Activated CD4-positive, alpha-beta T cell treated with anti-CD3 and anti-CD28 coated beads for 48 hours (primary cell): ENCODE results near the gene ECD.

Source experiments
- DNase-seq: peaks from one replicate; pipeline ENCODE4 v3.0.0-alpha.2; 2020

ECD gene

DNA sequence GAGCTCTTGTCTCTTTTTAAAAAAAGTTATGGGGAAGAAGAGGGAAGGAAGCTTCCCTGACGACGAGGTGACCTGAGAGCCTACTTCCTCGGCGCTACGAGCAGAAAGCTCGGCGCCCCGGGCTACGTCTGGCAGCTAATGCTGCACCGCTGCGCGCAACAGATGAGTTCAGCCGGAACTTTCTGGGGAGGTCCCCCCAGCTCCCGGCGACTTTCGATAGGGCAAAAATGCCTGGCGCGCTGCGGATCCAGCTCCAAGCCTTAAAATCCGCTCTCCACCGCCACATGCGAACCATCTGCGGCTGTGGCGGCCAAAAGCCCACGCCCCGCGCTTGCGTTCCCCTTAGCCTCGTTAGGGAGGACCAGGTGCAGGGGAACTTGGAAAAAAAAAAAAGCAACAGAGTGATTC lies 71.8 kb downstream of the ECD start:
- DNase-seq, result peak; percentile 84

- peak; percentile 49 for DNase-seq
Measured at GRCh38 chr10:73095481-73096021, 72.3 kb downstream of the ECD start.

DNA sequence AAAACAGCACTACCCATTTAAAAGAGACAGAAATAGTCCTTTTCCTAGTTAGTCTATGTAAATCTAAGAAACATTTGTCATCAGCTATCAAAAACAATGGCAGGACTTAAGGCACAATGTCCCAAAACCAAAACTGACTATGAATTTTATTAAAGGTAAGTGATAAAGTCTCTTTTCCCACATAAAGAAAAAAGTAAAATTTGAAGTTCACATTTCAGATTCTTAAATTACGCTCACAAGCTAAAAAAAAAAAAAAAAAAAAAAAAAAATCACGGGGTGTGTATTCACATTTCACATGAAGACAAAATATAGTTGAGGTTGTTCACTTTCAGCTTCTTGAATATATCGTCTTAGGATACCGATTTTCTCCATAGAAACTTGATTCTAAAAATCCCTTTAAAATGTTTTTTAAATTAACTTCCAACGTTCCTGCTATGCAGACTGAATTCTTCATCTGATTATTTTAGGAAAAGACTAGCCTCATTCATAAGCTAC lies 72.8 kb downstream of the ECD start:
- DNase-seq, result no peak

DNA sequence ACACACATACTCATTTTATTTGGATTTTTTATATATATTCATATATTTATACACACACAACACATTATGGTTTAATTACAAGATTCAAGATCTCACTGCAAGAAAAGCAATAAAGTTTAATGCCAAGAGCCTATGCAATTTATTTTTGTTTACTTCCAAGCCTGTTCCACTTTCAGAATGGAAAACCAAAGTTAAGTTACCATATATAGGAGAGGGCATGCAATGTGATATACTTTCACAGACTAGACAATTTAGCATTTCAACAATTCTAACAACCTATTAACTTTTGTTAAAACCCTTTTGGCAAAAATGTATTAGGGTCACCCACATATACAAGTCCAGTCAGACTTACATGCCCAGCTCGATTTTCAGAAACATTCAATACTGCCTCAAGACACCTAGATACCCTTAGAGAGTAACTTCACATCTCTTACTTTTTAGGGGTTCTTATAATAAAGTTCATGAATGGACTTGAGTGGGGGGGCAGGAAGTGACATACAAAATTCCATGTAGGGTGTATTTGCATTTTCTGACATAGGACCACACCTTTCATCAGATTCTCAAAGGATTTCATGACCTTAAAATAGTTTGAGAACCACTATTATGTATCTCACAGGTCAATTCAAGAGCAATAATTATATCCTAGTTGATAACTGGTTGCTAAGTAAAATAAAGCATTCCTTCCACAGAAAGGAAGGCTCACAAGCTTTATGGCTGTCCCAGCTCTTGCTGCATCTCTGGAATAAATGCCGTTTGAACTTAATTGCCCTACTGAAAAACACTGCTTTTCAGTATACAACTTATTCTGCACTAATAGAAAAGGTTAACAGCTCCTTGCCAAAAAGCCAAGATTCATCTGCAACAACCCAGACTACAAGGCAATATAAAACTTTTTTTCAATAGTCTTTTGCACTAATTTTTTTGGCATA lies 73.6 kb downstream of the ECD start:
- no peak for DNase-seq

DNA sequence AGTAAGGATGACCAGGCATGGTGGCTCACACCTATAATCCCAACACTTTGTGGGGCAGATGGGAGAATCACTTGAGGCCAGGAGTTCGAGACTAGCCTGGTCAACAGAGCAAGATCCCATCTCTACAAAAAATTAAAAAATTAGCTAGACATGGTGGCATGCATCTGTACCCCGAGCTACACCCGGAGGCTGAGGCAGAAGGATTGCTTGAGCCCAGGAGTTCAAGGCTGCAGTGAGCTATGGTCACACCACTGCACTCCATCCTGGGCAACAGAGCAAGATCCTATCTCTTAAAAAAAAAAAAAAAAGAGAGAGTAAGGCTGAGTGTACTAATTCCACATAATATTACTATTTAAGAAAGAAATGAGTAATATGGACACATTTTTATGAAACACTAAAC lies 75.0 kb downstream of the ECD start:
- DNase-seq, result no peak

GRCh38 chr10:73088304-73088703 lies 79.5 kb downstream of the ECD start:
- no peak for DNase-seq

DNA sequence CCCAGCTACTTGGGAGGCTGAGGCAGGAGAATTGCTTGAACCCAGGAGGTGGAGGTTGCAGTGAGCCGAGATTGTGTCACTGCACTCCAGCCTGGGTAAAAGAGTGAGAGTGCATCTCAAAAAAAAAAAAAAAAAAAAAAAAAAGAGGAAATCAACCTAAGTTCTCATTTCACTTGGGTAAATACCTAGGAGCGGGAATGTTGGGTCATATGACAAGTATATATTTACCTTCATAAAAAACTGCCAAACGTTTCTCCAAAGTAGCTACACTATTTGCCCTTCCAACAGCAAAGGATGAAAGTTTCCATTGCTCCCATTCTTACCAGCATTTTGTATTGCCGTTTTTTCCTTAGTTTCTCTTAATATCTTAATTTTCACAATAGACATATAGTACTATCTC lies 81.0 kb downstream of the ECD start:
- DNase-seq, result no peak

DNA sequence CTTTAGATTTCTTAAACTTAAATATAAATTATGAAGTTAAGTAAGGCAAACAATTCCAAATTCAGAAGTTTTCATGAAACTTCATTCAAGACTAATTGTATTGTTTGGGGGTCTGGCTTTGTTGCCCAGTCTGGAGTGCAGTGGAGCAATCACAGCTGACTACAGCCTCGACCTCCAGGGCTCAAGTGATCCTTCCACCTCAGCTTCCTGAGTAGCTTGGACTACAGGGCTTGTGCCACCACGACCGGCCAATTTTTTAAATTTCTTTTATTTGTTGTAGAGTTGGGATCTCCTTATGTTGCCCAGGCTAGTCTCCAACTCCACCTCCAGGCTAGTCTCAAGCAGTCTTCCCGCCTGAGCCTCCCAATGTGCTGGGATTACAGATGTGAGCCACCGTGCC lies 83.6 kb downstream of the ECD start:
- DNase-seq, result no peak
